H9 (cell line): ENCODE measurements around the gene TUBB2B. TPM values are rescaled to one million over a fixed set of nuclear protein-coding genes. Genes with fewer than 3 reads are reported as not detected.

Experiments used
- DNase-seq: peaks from one replicate; pipeline ENCODE4 v3.0.0-alpha.2; 2017
- H2AFZ ChIP-seq: one replicate; pipeline ENCODE4 v1.6.1; 2013; ENCODE audit warnings: mild to moderate bottlenecking, low read length, control low read depth, moderate library complexity
- H2AK5ac ChIP-seq: 2 replicates; pipeline ENCODE4 v1.6.1; 2013; ENCODE audit warnings: low read length, control low read depth, mixed read lengths; ENCODE audit not compliant: insufficient read length
- H2BK120ac ChIP-seq: one replicate; pipeline ENCODE4 v1.6.1; 2013; ENCODE audit warnings: low read depth, mild to moderate bottlenecking, low read length, control low read depth, inconsistent platforms; ENCODE audit not compliant: poor library complexity, severe bottlenecking
- H2BK12ac ChIP-seq: 2 replicates; pipeline ENCODE4 v1.6.1; 2013; ENCODE audit warnings: low read length, control low read depth, mixed read lengths, low read depth; ENCODE audit not compliant: insufficient read length
- H2BK15ac ChIP-seq: 2 replicates; pipeline ENCODE4 v1.6.1; 2013; ENCODE audit warnings: low read depth, low read length, control low read depth
- H2BK20ac ChIP-seq: one replicate; pipeline ENCODE4 v1.6.1; 2013; ENCODE audit warnings: low read depth, mild to moderate bottlenecking, low read length, control low read depth, inconsistent platforms; ENCODE audit not compliant: poor library complexity, severe bottlenecking
- H2BK5ac ChIP-seq: 2 replicates; pipeline ENCODE4 v1.6.1; 2013; ENCODE audit warnings: low read length, control low read depth, mixed read lengths; ENCODE audit not compliant: insufficient read length
- H3K14ac ChIP-seq: 2 replicates; pipeline ENCODE4 v1.6.1; 2013; ENCODE audit warnings: low read length, control low read depth; ENCODE audit not compliant: insufficient read depth
- H3K18ac ChIP-seq: 2 replicates; pipeline ENCODE4 v1.6.1; 2013; ENCODE audit warnings: low read depth, mild to moderate bottlenecking, mixed read lengths, low read length, control low read depth; ENCODE audit not compliant: insufficient read length
- H3K23ac ChIP-seq: 2 replicates; pipeline ENCODE4 v1.6.1; 2013; ENCODE audit warnings: low read length, control low read depth, mixed read lengths, low read depth; ENCODE audit not compliant: insufficient read length
- H3K23me2 ChIP-seq: 2 replicates; pipeline ENCODE4 v1.6.1; 2013; ENCODE audit warnings: low read depth, mild to moderate bottlenecking, mixed read lengths, low read length, control low read depth; ENCODE audit not compliant: insufficient read length, poor library complexity, severe bottlenecking
- H3K27ac ChIP-seq: 2 replicates; pipeline ENCODE4 v1.5.1; 2013; ENCODE audit warnings: low read length, control low read depth, mixed read lengths, low read depth; ENCODE audit not compliant: insufficient read length
- H3K27me3 ChIP-seq: 2 replicates; pipeline ENCODE4 v1.6.1; 2013; ENCODE audit warnings: low read length, control low read depth, inconsistent platforms; ENCODE audit not compliant: insufficient read depth
- H3K4ac ChIP-seq: 2 replicates; pipeline ENCODE4 v1.6.1; 2013; ENCODE audit warnings: low read depth, mild to moderate bottlenecking, control low read depth, inconsistent platforms, low read length, moderate library complexity
- H3K4me1 ChIP-seq: 2 replicates; pipeline ENCODE4 v1.6.1; 2013; ENCODE audit warnings: low read length, control low read depth, inconsistent platforms; ENCODE audit not compliant: insufficient read depth
- H3K4me2 ChIP-seq: 2 replicates; pipeline ENCODE4 v1.6.1; 2013; ENCODE audit warnings: low read length, control low read depth, mixed read lengths; ENCODE audit not compliant: insufficient read length, insufficient read depth
- H3K56ac ChIP-seq: 2 replicates; pipeline ENCODE4 v1.6.1; 2013; ENCODE audit warnings: low read depth, mild to moderate bottlenecking, mixed read lengths, low read length, control low read depth; ENCODE audit not compliant: insufficient read length
- H3K79me1 ChIP-seq: 2 replicates; pipeline ENCODE4 v1.6.1; 2013; ENCODE audit warnings: low read depth, mild to moderate bottlenecking, moderate library complexity, low read length, control low read depth, inconsistent platforms; ENCODE audit not compliant: insufficient read depth, poor library complexity, severe bottlenecking
- H3K79me2 ChIP-seq: 2 replicates; pipeline ENCODE4 v1.6.1; 2013; ENCODE audit warnings: low read length, control low read depth, inconsistent platforms; ENCODE audit not compliant: insufficient read depth
- H3K9ac ChIP-seq: 2 replicates; pipeline ENCODE4 v1.6.1; 2013; ENCODE audit warnings: low read length, control low read depth, mixed read lengths; ENCODE audit not compliant: insufficient read length; ENCODE audit errors: extremely low read depth
- H3K9me3 ChIP-seq: one replicate; pipeline ENCODE4 v1.6.1; 2013; ENCODE audit warnings: low read depth, low read length, inconsistent platforms; ENCODE audit not compliant: control insufficient read depth
- H3T11ph ChIP-seq: one replicate; pipeline ENCODE4 v1.6.1; 2013; ENCODE audit warnings: mild to moderate bottlenecking, low read length, control low read depth, inconsistent platforms
- H4K20me1 ChIP-seq: one replicate; pipeline ENCODE4 v1.6.1; 2013; ENCODE audit not compliant: control insufficient read depth, insufficient read length, insufficient read depth
- H4K5ac ChIP-seq: 2 replicates; pipeline ENCODE4 v1.6.1; 2013; ENCODE audit warnings: low read depth, mild to moderate bottlenecking, mixed read lengths, low read length, control low read depth; ENCODE audit not compliant: insufficient read length
- H4K8ac ChIP-seq: replicated peaks from 2 replicates; pipeline ENCODE4 v1.6.1; 2013; ENCODE audit warnings: low read length, control low read depth, mixed read lengths, low read depth; ENCODE audit not compliant: insufficient read length
- H4K91ac ChIP-seq: 2 replicates; pipeline ENCODE4 v1.6.1; 2013; ENCODE audit warnings: low read depth, mild to moderate bottlenecking, moderate library complexity, mixed read lengths, low read length, control low read depth; ENCODE audit not compliant: insufficient read length
- H3K27ac Mint-ChIP-seq, 3 experiments: 2 replicates in 2 of 3; 3 replicates in 1 of 3; pipeline ENCODE4 v1.8.0; 2020 to 2021; ENCODE audit warnings: mixed read lengths in 3 of 3, mild to moderate bottlenecking in 1 of 3, moderate library complexity in 1 of 3
- H3K27me3 Mint-ChIP-seq: 2 replicates; pipeline ENCODE4 v1.8.0; 2021; ENCODE audit warnings: low read depth, mild to moderate bottlenecking, moderate library complexity, mixed read lengths
- H3K36me3 Mint-ChIP-seq, 3 experiments: 2 replicates in 2 of 3; 3 replicates in 1 of 3; pipeline ENCODE4 v1.8.0; 2020 to 2021; ENCODE audit warnings: low read depth in 3 of 3, mixed read lengths in 3 of 3; ENCODE audit not compliant: insufficient read depth in 1 of 3
- H3K4me1 Mint-ChIP-seq, 2 experiments: 2 replicates each; pipeline ENCODE4 v1.8.0; 2020; ENCODE audit warnings: mixed read lengths in 2 of 2
- H3K4me3 Mint-ChIP-seq, 2 experiments: 2 replicates in 1 of 2; 3 replicates in 1 of 2; pipeline ENCODE4 v1.8.0; 2020 to 2021; ENCODE audit warnings: mild to moderate bottlenecking in 2 of 2, mixed read lengths in 2 of 2, moderate library complexity in 1 of 2
- H3K9me3 Mint-ChIP-seq, 2 experiments: 2 replicates in 1 of 2; 3 replicates in 1 of 2; pipeline ENCODE4 v1.8.0; 2020; ENCODE audit warnings: mild to moderate bottlenecking in 2 of 2, mixed read lengths in 2 of 2, moderate library complexity in 1 of 2
- CTCF ChIP-seq: fragments of 200-600 bp; sonication (generic); conservative IDR thresholded peaks from 3 replicates; pipeline ENCODE4 v1.8.0; 2021; ENCODE audit warnings: antibody characterized with exemption, mild to moderate bottlenecking
- WGBS: extraction: QIAGEN DNeasy Blood & Tissue Kit; methylation state at CpG from one replicate; pipeline ENCODE4 v1.1.7; 2013; ENCODE audit warnings: missing lambda C conversion rate, low lambda C conversion rate, mixed read lengths; ENCODE audit not compliant: insufficient read length; ENCODE audit errors: extremely low coverage; 5-methylcytosine and 5-hydroxymethylcytosine counted together
- total RNA-seq: library from RNA; stranded (reverse); gene quantifications from 2 replicates; pipeline ENCODE4 v1.2.1, GENCODE V29; 2021

TUBB2B gene
- total RNA-seq, 1 experiment from 2014 or later, result 320 TPM

DNA sequence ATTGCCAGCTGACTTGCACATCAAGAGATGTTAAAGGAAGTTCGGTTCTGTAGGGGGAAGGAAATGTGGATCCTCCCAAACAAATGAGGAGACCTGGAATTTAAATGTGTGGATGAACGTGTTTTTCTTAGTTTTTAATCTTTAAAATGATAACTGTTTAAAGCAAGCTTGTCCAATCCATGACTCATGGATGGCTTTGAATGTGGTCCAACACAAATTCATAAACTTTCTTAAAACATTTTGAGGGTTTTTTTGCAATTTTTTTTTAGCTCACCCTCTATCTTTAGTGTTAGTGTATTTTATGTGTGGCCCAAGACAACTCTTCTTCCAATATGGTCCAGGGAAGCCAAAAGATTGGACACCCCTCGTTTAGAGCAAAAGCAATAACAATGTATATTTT lies 12.6 kb downstream of the TUBB2B start:
- no peak overlapping the region for H2AK5ac ChIP-seq

More for the DNA sequence above, 12.6 kb downstream of the TUBB2B start:
- H3K56ac ChIP-seq, result no peak overlapping the region
- no peak overlapping the region for H3K23ac ChIP-seq
- H3K23me2 ChIP-seq, result no peaks in the 10 kb centered on the region
- no peak overlapping the region for H3K4ac ChIP-seq
- H3K27ac Mint-ChIP-seq, result no peak overlapping the region
- no peak overlapping the region for H3K4me2 ChIP-seq
- no peak overlapping the region for H2BK5ac ChIP-seq
- no peak overlapping the region for H4K8ac ChIP-seq
- no peak overlapping the region for H3K4me3 Mint-ChIP-seq
- H3K79me1 ChIP-seq, result no peaks in the 10 kb centered on the region
- H3K79me2 ChIP-seq, result no peaks in the 10 kb centered on the region
- TF ChIP-seq CTCF, result no peak
- H3K9me3 Mint-ChIP-seq, result no peaks in the 10 kb centered on the region
- H2BK120ac ChIP-seq, result no peak overlapping the region
- H4K91ac ChIP-seq, result no peak overlapping the region
- no peaks in the 10 kb centered on the region for H4K20me1 ChIP-seq
- H2BK15ac ChIP-seq, result no peak overlapping the region
- no peak overlapping the region for H3K14ac ChIP-seq
- H2AFZ ChIP-seq, result no peak overlapping the region
- no peaks in the 10 kb centered on the region for H3K9me3 ChIP-seq
- peaks cover 0 to 1% of the 10 kb centered on the region in 2 experiments; a peak in 1 of 4 replicates for H3K4me1 Mint-ChIP-seq
- H3K4me1 ChIP-seq, result no peaks in the 10 kb centered on the region
- H3T11ph ChIP-seq, result no peak overlapping the region
- 0 out of 2 replicates have a peak, but pooled peaks cover 2% of the 10 kb centered on the region for H3K27me3 ChIP-seq
- H3K18ac ChIP-seq, result no peak overlapping the region
- H3K9ac ChIP-seq, result no peak overlapping the region
- no peak for DNase-seq
- H3K27me3 Mint-ChIP-seq, result peaks cover 11% of the 10 kb centered on the region
- H2BK12ac ChIP-seq, result no peak overlapping the region
- no peaks in the 10 kb centered on the region for H3K36me3 Mint-ChIP-seq
- no peak overlapping the region for H2BK20ac ChIP-seq
- no peak overlapping the region for H4K5ac ChIP-seq
- no peak overlapping the region for H3K27ac ChIP-seq
- WGBS, result no CpG with 5 or more reads among the region's 3 CpGs
